ENCODE data around the gene STIM2.
"Not testable (repeated sequence)": the region's sequence is repeated elsewhere in the genome, so short reads cannot be mapped to it uniquely, and the experiment has no call there.

Gene STIM2

GRCh38 chr4:26870576-26871262 lies 10.1 kb downstream of the STIM2 start:
- DNase-seq, result no peak

- DNase-seq, result no peak
Measured at GRCh38 chr4:26871611-26872010, 11.0 kb downstream of the STIM2 start.

GRCh38 chr4:26873391-26874026 lies 12.9 kb downstream of the STIM2 start:
- no peak for DNase-seq

- DNase-seq, result no peak
Measured at GRCh38 chr4:26874110-26874509, 13.5 kb downstream of the STIM2 start.

GRCh38 chr4:26877406-26877805 lies 16.8 kb downstream of the STIM2 start:
- no peak for DNase-seq

DNA sequence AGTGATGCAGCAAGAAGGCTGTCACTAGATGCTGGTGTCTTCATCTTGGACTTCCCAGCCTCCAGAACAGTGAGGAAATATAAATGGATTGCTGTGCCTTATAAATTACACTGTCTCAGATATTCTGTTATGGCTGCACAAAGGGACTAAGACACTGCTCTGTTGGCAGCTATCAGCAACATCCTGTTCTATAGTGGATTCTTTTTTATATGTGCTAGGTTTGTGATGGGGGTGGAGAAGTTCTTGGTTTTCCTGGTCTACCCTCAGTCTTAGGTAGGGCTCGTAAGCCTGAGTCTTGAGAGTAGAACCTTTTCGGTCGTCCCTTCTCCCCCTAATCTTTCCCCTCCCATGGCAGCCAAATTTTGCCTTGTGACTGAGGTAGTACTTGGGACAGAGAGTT lies 17.3 kb downstream of the STIM2 start:
- no peak for DNase-seq

DNA sequence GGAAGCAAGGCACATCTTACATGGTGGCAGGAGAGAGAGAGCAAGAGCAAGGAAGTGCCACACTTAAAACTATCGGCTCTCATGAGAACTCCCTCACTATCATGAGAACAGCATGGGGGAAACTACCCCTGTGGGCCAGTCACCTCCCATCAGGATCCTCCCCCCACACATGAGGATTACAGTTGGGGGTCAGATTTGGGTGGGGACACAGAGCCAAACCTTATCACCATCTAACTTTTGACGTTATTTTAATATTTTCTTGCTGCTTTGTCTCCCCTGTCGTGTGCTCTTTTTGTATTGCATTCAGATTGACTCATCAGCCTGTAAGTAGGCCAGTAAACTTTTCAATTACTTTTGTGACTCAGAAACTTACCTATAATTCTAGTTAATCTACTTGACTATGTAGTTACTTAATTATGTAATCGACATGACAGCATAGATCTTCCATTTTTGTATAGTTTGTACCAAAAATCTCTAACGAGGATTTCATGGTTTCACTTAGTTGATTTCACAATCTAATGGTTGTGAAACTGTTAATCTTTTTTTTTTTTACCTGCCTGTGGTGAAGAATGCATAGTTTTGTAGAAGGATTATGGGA lies 18.3 kb downstream of the STIM2 start:
- no peak for DNase-seq

- DNase-seq, result no peak
Measured at GRCh38 chr4:26879805-26880204, 19.2 kb downstream of the STIM2 start.

DNA sequence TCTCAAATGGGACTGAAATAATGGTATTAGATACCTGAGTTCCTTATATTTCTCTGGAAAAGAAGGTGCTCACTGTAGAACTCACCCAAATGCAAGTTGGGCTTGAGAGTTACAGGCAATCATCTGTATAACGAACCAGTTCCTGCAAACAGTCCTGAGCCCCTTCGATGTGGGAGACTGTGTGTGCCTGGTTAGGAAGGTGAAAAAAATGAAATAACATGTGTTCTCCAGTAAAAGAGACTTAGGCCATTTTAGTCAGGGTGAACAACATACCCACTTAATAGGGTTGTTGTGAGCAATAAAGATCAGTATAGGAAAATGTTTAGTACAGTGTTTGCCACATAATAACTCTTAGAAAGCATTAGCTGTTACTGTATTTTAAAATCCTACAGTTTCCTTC lies 23.4 kb downstream of the STIM2 start:
- DNase-seq, result no peak

DNA sequence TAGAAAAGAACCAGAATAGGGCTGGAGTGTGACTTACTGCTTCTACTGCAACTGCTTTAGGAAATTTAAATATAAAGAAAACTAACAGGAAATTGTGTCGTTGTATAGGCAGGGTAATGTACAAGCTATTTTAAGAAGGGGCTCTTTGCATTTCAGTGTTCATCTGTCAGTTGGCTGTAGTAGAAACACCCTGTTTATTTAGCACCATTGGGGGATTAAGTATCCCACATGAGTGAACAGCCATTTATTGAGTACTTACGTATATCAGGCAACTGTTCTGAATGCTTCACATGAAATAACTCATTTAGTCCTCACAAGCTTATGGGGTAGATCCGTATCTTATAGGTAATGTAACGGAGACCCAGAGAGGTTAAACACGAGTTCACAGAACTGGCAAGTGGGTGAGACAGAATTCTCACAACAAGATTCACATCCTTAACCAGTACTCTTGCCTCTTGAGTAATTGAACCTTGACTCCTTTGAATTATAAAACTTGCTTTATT lies 23.9 kb downstream of the STIM2 start:
- DNase-seq, result no peak

DNA sequence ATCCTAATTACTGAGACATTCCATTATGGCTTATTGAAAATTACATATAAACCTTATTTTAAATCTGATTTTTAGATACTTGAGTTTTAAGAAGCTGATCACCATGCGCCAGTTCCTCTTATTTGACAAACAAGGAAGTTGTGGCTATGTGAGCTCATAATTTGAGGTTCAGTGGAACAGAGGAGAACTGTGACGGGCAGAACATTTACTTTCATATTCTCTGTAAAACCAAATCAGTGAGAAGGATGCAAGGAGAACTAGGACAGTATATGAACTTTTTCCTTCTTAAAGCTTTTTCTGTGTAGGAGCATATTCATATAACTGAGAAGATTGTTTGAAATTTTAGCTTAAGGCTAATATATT lies 25.3 kb downstream of the STIM2 start:
- DNase-seq, result peak; percentile 81

DNA sequence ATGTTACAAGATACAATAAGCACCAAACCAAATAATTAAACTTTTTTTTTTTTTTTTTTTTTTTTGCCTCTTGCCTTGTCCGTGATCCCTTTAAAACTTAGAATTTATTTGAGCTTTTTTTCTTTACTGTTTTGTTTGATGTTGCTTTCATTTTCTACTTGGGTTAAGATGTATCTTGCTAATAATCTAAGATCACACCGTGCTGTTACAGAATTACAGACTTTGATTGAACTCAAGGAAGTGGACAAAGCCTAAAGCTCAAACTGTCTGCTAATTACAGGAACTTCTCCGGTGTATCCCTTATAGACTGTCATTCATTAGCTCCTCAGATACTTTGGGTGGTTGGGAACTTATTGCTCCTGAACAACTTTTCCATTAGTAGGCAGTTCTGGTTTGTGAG lies 26.5 kb downstream of the STIM2 start:
- DNase-seq, result no peak

DNA sequence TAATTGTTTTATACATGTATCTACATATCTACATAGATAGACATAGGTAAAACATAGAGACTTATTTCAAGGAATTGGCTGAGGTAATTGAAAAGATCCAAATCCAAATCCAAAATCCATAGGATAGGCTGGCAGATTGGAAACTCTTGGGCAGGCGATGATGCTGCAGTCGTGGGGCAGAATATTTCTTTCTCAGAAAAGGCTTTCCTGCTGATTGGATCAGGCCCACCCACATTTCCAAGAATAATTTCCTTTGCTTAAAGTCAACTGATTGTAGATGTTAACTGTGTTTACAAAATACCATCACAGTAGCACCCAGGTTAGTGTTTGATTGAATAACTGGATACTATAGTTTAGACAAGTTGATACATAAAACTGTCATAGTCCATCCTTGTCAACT lies 27.2 kb downstream of the STIM2 start:
- no peak for DNase-seq

- DNase-seq, result no peak
Measured at GRCh38 chr4:26889356-26889755, 28.7 kb downstream of the STIM2 start.

- DNase-seq, result no peak
Measured at GRCh38 chr4:26891054-26891453, 30.4 kb downstream of the STIM2 start.

- no peak for DNase-seq
Measured at GRCh38 chr4:26891867-26892266, 31.2 kb downstream of the STIM2 start.

DNA sequence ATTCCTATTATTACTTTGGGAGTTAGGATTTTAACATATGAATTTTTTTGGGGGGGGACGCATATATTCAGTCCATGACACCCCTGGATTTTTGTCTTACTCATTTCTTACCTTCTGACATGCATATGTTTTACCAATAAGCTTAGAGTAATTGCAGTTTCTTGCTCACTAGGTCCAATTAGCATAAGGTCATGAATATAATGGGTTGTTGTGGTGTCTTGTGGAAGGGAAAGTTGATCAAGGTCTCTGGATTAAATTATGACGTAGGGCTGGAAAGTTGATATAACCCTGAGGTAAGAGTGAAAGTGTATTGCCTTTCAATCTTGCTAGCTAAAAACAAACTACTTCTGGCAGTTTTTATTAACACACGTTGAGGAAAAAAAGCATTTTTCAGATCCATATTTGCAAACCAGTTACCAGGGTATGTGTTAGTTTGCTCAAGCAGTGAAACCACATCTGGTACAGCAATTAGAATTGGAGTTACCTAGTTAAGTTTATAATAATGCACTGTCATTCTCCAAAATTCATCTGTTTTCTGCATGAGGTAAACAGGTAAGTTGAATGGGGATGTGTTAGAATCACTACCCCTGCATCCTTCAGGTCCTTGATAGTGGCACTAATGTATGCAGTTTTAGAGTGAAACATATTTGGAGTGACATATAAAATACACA lies 32.0 kb downstream of the STIM2 start:
- no peak for DNase-seq

GRCh38 chr4:26893491-26893890 lies 32.9 kb downstream of the STIM2 start:
- no peak for DNase-seq

DNA sequence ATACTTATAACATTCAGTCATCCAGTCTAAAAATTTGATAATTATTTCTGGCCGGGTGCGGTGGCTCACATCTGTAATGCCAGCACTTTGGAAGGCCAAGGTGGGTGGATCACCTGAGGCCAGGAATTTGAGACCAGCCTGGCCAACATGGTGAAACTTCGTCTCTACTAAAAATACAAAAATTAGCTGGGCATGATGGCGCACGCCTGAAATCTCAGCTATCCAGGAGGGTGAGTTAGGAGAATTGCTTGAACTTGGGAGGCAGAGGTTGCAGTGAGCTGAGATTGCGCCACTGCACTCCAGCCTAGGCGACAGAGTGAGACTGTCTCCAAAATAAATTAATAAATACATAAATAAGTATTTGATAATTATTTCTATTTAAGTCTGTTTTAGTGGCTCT lies 34.2 kb downstream of the STIM2 start:
- DNase-seq, result not testable (repeated sequence)

DNA sequence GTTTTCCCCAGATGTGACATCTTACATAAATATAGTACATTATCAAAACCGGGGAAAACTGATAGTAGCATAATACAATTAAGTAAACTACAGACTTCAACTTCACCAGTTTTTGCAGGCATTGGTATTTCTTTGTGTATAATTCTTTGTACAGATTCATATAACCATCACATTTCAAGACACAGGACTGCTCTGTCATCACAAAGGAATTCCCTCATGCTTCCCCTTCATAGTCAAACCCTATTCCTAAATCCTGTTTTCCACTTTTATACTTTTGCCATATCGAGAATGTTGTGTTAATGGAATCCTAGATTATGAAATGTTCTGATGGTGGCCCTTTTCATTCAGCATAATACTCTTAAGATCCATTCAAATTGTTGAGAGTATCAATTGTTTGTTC lies 36.0 kb downstream of the STIM2 start:
- no peak for DNase-seq

- DNase-seq, result no peak
Measured at GRCh38 chr4:26899991-26900390, 39.4 kb downstream of the STIM2 start.

DNA sequence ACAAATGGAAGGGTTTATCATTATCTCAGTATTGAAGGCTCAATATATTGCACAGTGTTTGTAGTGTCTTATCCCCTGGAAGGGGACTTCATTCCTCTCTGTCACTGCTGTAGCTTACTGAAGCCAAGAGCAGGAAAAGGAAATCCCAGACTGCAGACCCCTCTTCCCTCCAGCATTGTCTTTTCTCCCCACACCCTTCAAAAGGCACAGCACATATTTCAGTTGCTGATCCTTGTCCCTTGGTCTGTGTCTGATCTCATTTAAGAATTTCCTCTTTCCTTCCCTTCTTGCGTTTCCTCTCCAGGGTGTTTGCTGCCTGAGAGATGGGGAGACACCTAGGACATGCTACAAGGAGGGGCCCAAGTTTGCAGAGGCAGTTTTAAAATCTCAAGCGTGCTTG lies 40.1 kb downstream of the STIM2 start:
- DNase-seq, result no peak

- no peak for DNase-seq
Measured at GRCh38 chr4:26905172-26905571, 44.5 kb downstream of the STIM2 start.

Data from SIG-M5 (cell line).